HFFc6 (cell line): ENCODE measurements around the gene SIGLEC7. TPM values are rescaled to one million over a fixed set of nuclear protein-coding genes. Genes with fewer than 3 reads are reported as not detected.

ENCODE experiments used
- DNase-seq: peaks from one replicate; pipeline ENCODE4 v3.0.0-alpha.2; 2018
- H3K27ac Mint-ChIP-seq: 2 replicates; pipeline ENCODE4 v1.8.0; 2020; ENCODE audit warnings: mild to moderate bottlenecking, mixed read lengths
- H3K27me3 Mint-ChIP-seq: 2 replicates; pipeline ENCODE4 v1.8.0; 2021; ENCODE audit warnings: mild to moderate bottlenecking, moderate library complexity, mixed read lengths; ENCODE audit not compliant: insufficient read depth
- H3K36me3 Mint-ChIP-seq: 2 replicates; pipeline ENCODE4 v1.8.0; 2021; ENCODE audit warnings: low read depth, mixed read lengths
- H3K4me1 Mint-ChIP-seq: 2 replicates; pipeline ENCODE4 v1.8.0; 2020; ENCODE audit warnings: low read depth, mixed read lengths
- H3K4me3 Mint-ChIP-seq: 2 replicates; pipeline ENCODE4 v1.8.0; 2020; ENCODE audit warnings: mild to moderate bottlenecking, moderate library complexity, mixed read lengths
- H3K9me3 Mint-ChIP-seq: 2 replicates; pipeline ENCODE4 v1.8.0; 2020; ENCODE audit warnings: mild to moderate bottlenecking, mixed read lengths
- total RNA-seq, 6 experiments: library from RNA; stranded (reverse); fragmentation: NEBNext Ultra II Directional; extraction: Animal tissue kit (Norgen Biotek cat#: 25700); gene quantifications; 2 replicates in 1 of 6; 3 replicates in 5 of 6; pipeline ENCODE4 v1.2.3, GENCODE V29; 2021
- TF ChIP-seq, protein P1 (sequence below): fragments of 200-600 bp; sonication (generic); IDR thresholded peaks from 2 replicates; pipeline ENCODE4 v1.5.0; 2021; ENCODE audit warnings: antibody characterized with exemption, mild to moderate bottlenecking

The SIGLEC7 gene
- total RNA-seq, 6 experiments from 2014 or later, result not detected

DNA sequence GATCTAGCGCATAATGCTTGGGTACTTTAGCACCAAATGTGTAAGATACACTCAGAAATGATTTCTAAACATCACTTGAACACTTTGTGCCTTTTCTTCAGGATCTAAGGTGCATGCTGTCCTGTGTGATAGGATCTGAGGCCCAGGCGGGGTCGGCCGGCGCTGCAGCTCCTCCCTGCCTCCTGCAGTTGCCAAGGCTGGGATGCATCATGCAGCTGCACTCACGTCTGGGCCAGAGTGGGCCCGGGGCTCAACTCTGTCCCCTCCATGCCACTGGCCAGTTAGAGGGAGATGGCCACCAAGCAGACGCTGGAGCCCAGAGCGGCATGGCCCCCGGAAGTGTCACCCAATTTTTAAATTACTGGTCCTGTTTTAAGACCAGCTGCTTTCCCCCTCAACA lies 53.5 kb downstream of the SIGLEC7 start:
- H3K4me3 Mint-ChIP-seq, result no peak overlapping the region
- H3K4me1 Mint-ChIP-seq, result no peaks in the 10 kb centered on the region
- peaks cover 3% of the 10 kb centered on the region for H3K27me3 Mint-ChIP-seq

DNA sequence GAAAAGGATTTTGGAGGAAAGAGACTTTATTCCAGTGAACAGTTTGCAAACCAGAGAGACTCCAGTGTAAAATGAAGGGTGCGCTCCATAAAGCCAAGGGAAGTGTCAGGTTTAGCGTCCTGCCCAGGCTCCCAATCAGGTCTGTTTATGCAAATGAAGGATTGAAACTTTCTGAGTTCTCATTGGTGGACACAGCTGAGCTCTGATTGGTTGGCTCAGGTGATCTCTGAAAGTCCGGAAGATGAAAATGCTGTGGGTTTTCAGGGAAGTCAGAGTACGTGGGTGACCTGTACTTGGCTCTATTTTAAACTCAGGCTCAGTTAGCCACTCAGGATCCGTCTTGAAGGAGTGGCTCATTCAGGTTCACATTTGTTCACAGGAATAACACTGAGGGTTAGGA lies 54.1 kb downstream of the SIGLEC7 start:
- Mint-ChIP-seq H3K9me3 (peaks cover 45% of the 10 kb centered on the region), H3K36me3 (no peaks in the 10 kb centered on the region), H3K27me3 (peaks cover 3% of the 10 kb centered on the region), H3K4me3 (no peak overlapping the region), H3K4me1 (no peaks in the 10 kb centered on the region), H3K27ac (no peak overlapping the region)
- no peak for DNase-seq
- TF ChIP-seq, protein P1, sequence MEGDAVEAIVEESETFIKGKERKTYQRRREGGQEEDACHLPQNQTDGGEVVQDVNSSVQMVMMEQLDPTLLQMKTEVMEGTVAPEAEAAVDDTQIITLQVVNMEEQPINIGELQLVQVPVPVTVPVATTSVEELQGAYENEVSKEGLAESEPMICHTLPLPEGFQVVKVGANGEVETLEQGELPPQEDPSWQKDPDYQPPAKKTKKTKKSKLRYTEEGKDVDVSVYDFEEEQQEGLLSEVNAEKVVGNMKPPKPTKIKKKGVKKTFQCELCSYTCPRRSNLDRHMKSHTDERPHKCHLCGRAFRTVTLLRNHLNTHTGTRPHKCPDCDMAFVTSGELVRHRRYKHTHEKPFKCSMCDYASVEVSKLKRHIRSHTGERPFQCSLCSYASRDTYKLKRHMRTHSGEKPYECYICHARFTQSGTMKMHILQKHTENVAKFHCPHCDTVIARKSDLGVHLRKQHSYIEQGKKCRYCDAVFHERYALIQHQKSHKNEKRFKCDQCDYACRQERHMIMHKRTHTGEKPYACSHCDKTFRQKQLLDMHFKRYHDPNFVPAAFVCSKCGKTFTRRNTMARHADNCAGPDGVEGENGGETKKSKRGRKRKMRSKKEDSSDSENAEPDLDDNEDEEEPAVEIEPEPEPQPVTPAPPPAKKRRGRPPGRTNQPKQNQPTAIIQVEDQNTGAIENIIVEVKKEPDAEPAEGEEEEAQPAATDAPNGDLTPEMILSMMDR, result no peak

More for the DNA sequence above, 53.5 kb downstream of the SIGLEC7 start:
- Mint-ChIP-seq H3K27ac (no peak overlapping the region), H3K36me3 (no peaks in the 10 kb centered on the region), H3K9me3 (peaks cover 44% of the 10 kb centered on the region)
- DNase-seq, result no peak
- TF ChIP-seq, protein P1, result no peak

DNA sequence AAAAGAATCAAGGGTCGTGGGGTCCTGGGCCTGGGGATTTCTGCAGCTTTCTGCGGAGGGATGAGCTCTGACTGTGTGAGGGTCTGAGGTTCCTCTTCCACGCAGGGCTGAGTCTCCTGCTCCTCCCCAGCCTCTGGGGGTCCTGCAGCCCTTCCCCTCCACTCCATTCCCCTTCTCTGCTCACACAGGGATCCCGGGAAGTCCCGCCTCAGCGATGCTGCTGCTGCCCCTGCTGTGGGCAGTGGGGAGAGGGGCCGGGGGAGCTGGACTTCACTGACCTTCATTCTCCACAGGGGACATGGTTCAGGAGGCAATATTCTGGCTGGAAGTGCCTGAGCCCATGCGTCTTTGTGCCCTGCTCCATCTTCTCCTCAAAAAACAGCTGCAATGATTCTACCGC lies 56.5 kb downstream of the SIGLEC7 start:
- H3K27me3 Mint-ChIP-seq, result peaks cover 3% of the 10 kb centered on the region
- H3K36me3 Mint-ChIP-seq, result no peaks in the 10 kb centered on the region
- TF ChIP-seq, protein P1, result no peak
- DNase-seq, result no peak
- H3K9me3 Mint-ChIP-seq, result peaks cover 42% of the 10 kb centered on the region
- no peak overlapping the region for H3K4me3 Mint-ChIP-seq
- no peaks in the 10 kb centered on the region for H3K4me1 Mint-ChIP-seq
- no peak overlapping the region for H3K27ac Mint-ChIP-seq

DNA sequence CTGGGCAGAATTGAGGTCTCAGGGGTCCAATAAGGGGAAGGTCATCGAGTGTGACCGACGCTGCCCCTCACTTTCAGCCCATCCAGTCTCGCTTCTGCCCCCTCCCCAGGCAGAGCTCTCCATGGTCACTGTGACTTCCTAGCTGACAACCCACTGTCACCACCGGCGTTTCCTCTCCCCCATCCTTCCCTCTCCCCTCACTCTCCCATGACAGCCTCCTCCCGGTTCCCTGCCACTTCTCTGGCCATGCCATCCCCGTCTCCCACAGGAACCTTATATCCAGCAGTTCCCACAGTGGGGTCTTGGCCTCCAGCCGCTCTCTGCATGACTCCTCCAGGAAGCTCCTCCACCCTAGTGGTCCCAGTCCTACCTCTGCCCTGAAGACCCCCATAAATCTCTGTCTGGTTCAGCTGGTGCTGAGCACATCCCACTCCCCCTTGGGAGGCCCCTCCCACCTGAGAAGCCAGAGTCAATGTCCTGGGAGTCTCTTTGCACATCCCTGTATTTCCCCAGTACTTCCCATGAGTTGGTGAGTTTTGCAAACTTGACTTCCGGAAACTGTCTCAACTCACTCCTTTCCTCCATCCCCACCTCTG lies 58.1 kb downstream of the SIGLEC7 start:
- DNase-seq, result no peak
- TF ChIP-seq, protein P1, result no peak
- Mint-ChIP-seq H3K9me3 (peaks cover 39% of the 10 kb centered on the region), H3K4me3 (no peak overlapping the region), H3K36me3 (no peaks in the 10 kb centered on the region), H3K27me3 (peaks cover 1% of the 10 kb centered on the region; the same call in 1 of the 2 replicates), H3K4me1 (no peaks in the 10 kb centered on the region), H3K27ac (no peak overlapping the region)

DNA sequence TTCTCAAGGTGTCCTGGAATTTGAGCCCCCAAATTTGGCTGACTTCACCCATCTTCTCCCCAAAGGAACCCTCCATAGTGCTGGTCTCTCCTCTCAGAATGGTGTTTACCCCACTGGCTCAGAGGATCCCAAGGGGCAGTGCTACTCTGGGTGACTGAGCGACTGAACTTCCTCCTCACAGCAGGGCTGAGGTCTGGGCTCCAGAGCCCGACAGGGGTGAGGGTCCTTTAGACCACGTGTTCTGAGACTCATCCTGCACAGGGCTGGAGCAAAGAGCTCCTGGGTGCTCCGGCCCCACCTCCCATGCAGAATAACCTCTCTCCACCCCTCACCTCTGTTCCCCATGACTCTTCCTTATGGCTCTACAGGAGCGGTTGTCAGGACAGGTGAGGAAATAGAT lies 59.6 kb downstream of the SIGLEC7 start:
- H3K4me3 Mint-ChIP-seq, result no peak overlapping the region

More for the DNA sequence above, 59.6 kb downstream of the SIGLEC7 start:
- H3K9me3 Mint-ChIP-seq, result peaks cover 41% of the 10 kb centered on the region
- no peak overlapping the region for H3K27ac Mint-ChIP-seq
- no peaks in the 10 kb centered on the region for H3K4me1 Mint-ChIP-seq
- no peaks in the 10 kb centered on the region; the same call in 1 of the 2 replicates for H3K27me3 Mint-ChIP-seq
- no peaks in the 10 kb centered on the region for H3K36me3 Mint-ChIP-seq
- DNase-seq, result no peak
- TF ChIP-seq, protein P1, result no peak

Other genes starting within 250 kb of the SIGLEC7 start
- gene KLK4, start 230.9 kb upstream of the SIGLEC7 start, total RNA-seq, result not detected
- not detected for gene KLK5, start 189.3 kb upstream of the SIGLEC7 start, total RNA-seq
- gene KLK6, start 172.7 kb upstream of the SIGLEC7 start, total RNA-seq, result not detected
- not detected for gene KLK7, start 158.4 kb upstream of the SIGLEC7 start, total RNA-seq
- not detected for gene KLK8, start 140.7 kb upstream of the SIGLEC7 start, total RNA-seq
- not detected for gene KLK10, start 122.6 kb upstream of the SIGLEC7 start, total RNA-seq
- gene KLK11, start 115.7 kb upstream of the SIGLEC7 start, total RNA-seq, result not detected
- gene KLK12, start 107.3 kb upstream of the SIGLEC7 start, total RNA-seq, result not detected
- not detected for gene KLK13, start 77.2 kb upstream of the SIGLEC7 start, total RNA-seq
- under 1 TPM in 1 of 6 experiments, not detected in 5; 0.23 TPM for gene KLK14, start 59.4 kb upstream of the SIGLEC7 start, total RNA-seq
- gene CTU1, start 33.9 kb upstream of the SIGLEC7 start, total RNA-seq, result 1 to 10 TPM; 5.0 to 8.9 (median 5.9) TPM
- gene SIGLEC9, start 17.4 kb upstream of the SIGLEC7 start, total RNA-seq, result not detected
- gene CD33, start 82.8 kb downstream of the SIGLEC7 start, total RNA-seq, result not detected
- gene SIGLECL1, start 108.8 kb downstream of the SIGLEC7 start, total RNA-seq, result not detected
- gene IGLON5, start 169.3 kb downstream of the SIGLEC7 start, total RNA-seq, result not detected
- gene VSIG10L, start 199.8 kb downstream of the SIGLEC7 start, total RNA-seq, result 1 to 10 TPM in 2 of 6 experiments, under 1 TPM in 4; 0.79 to 1.6 (median 0.89) TPM
- gene ETFB, start 224.1 kb downstream of the SIGLEC7 start, total RNA-seq, result 100 to 1,000 TPM; 109 to 157 (median 132) TPM
- 1 to 10 TPM in 3 of 6 experiments, under 1 TPM in 3; 0.60 to 2.3 (median 0.94) TPM for gene CLDND2, start 226.7 kb downstream of the SIGLEC7 start, total RNA-seq
- not detected for gene NKG7, start 230.4 kb downstream of the SIGLEC7 start, total RNA-seq
- not detected for gene LIM2, start 245.7 kb downstream of the SIGLEC7 start, total RNA-seq
- not detected for gene C19orf84, start 248.3 kb downstream of the SIGLEC7 start, total RNA-seq